ENCODE measurements around the gene RASSF8. TPM values are rescaled to one million over a fixed set of nuclear protein-coding genes. Genes with fewer than 3 reads are reported as not detected.

RASSF8 gene
- polyA plus RNA-seq, 3 donors: 0.08 to 0.39 TPM; not detected in 1

DNA sequence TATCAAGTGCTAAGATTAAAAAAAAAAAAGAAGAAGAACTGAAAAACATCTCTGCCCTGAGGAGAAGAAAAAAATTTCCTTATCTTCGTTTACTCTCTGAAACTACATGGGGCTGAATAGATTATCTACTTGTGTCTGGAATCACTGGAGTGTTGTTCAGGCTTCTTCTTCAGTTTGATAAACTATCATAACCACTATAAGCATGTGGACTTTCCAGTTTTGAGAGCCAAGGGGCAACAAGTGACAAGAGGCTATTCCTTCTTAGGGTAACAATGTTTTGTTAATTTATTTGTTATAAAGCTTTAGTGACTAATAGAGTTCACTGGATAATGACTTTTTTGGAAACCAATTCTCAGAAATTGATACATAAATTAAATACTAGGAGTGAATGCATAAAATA, 19.9 kb upstream of the RASSF8 start:
- Histone ChIP-seq H3K79me2 (ENCODE audit: insufficient read depth, low read length) (no peaks in the 10 kb centered on the region), H3K27ac (ENCODE audit: low read depth in 1 of 2, low read length in 2 of 2) (no peak overlapping the region), H3K4me2 (replicated peaks; ENCODE audit: extremely low read depth, low read length, poor library complexity, severe bottlenecking) (no peak overlapping the region), H3K4me1 (ENCODE audit: control insufficient read depth in 1 of 2, insufficient read depth in 2 of 2, low read length in 2 of 2) (no peaks in the 10 kb centered on the region), H2AFZ (ENCODE audit: insufficient read depth, low read depth, low read length, poor library complexity, severe bottlenecking) (no peak overlapping the region), H3K27me3 (ENCODE audit: control insufficient read depth in 2 of 2, insufficient read depth in 2 of 2, low read length in 2 of 2) (no peaks in the 10 kb centered on the region), H3K4me3 (replicated peaks in 1 of 3; ENCODE audit: low read depth in 2 of 3, low read length in 3 of 3) (no peak overlapping the region), H3K9ac (ENCODE audit: insufficient read depth, low read length, poor library complexity, severe bottlenecking) (no peak overlapping the region), H3K9me3 (replicated peaks in 1 of 2; ENCODE audit: control insufficient read depth in 1 of 2, insufficient read depth in 1 of 2, low read length in 2 of 2) (no peaks in the 10 kb centered on the region), H3K36me3 (replicated peaks in 1 of 2; ENCODE audit: control insufficient read depth in 1 of 2, insufficient read depth in 2 of 2, low read length in 2 of 2) (no peaks in the 10 kb centered on the region), H4K20me1 (ENCODE audit: insufficient read depth, low read length) (no peaks in the 10 kb centered on the region)
- TF ChIP-seq, protein P1, sequence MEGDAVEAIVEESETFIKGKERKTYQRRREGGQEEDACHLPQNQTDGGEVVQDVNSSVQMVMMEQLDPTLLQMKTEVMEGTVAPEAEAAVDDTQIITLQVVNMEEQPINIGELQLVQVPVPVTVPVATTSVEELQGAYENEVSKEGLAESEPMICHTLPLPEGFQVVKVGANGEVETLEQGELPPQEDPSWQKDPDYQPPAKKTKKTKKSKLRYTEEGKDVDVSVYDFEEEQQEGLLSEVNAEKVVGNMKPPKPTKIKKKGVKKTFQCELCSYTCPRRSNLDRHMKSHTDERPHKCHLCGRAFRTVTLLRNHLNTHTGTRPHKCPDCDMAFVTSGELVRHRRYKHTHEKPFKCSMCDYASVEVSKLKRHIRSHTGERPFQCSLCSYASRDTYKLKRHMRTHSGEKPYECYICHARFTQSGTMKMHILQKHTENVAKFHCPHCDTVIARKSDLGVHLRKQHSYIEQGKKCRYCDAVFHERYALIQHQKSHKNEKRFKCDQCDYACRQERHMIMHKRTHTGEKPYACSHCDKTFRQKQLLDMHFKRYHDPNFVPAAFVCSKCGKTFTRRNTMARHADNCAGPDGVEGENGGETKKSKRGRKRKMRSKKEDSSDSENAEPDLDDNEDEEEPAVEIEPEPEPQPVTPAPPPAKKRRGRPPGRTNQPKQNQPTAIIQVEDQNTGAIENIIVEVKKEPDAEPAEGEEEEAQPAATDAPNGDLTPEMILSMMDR (IDR thresholded peaks at IDR 0.05): no peak
- Mint-ChIP-seq H3K36me3 (no peaks in the 10 kb centered on the region), H3K27ac (no peak overlapping the region), H3K27me3 (ENCODE audit: low read depth in 3 of 3) (peaks cover 2 to 9% (median 4%) of the 10 kb centered on the region in 3 donors), H3K9me3 (peaks cover 0 to 2% (median 0%) of the 10 kb centered on the region in 7 donors), H3K4me3 (no peak overlapping the region), H3K4me1 (no peaks in the 10 kb centered on the region)
- DNase-seq: no peak
- WGBS (ENCODE audit: insufficient coverage): no CpG with 5 or more reads among the region's 1 CpG
- intact Hi-C loops (cut with micrococcal nuclease): no loop called here

DNA sequence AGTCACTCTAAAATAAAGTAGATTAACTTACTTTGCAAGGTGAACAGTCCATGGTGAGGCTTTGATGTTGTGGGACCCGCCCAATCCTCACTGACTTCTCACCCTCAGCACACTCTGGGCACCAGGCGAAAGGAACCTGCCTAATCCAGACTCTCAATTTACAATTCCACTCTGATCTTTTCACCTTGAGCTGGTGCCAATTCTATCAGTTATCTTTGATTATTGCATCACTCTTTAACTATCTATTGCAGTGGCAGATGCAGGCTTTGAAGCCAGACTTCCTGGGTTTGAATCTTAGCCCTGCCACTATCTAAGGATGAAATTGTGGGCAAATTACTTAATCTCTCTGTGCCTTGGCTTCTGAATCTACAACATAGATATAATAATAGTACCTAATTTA, 18.9 kb upstream of the RASSF8 start:
- no peaks in the 10 kb centered on the region for H4K20me1 ChIP-seq (ENCODE audit: insufficient read depth, low read length)
- no peak overlapping the region for H3K9ac ChIP-seq (ENCODE audit: insufficient read depth, low read length, poor library complexity, severe bottlenecking)
- no peaks in the 10 kb centered on the region for H3K36me3 Mint-ChIP-seq
- 92% methylated on average over 2 of the region's 2 CpGs for WGBS (ENCODE audit: insufficient coverage)
- H3K36me3 ChIP-seq (replicated peaks in 1 of 2; ENCODE audit: control insufficient read depth in 1 of 2, insufficient read depth in 2 of 2, low read length in 2 of 2): no peaks in the 10 kb centered on the region
- no peaks in the 10 kb centered on the region for H3K27me3 ChIP-seq (ENCODE audit: control insufficient read depth in 2 of 2, insufficient read depth in 2 of 2, low read length in 2 of 2)
- H3K4me1 Mint-ChIP-seq: no peaks in the 10 kb centered on the region
- no peak overlapping the region for H3K4me3 Mint-ChIP-seq
- peaks cover 2 to 7% (median 4%) of the 10 kb centered on the region in 3 donors for H3K27me3 Mint-ChIP-seq (ENCODE audit: low read depth in 3 of 3)
- TF ChIP-seq, protein P1 (IDR thresholded peaks at IDR 0.05): no peak
- H3K4me3 ChIP-seq (replicated peaks in 1 of 3; ENCODE audit: low read depth in 2 of 3, low read length in 3 of 3): no peak overlapping the region
- H3K9me3 ChIP-seq (replicated peaks in 1 of 2; ENCODE audit: control insufficient read depth in 1 of 2, insufficient read depth in 1 of 2, low read length in 2 of 2): no peaks in the 10 kb centered on the region
- no peak overlapping the region for H3K27ac ChIP-seq (ENCODE audit: low read depth in 1 of 2, low read length in 2 of 2)
- no peaks in the 10 kb centered on the region for H3K4me1 ChIP-seq (ENCODE audit: control insufficient read depth in 1 of 2, insufficient read depth in 2 of 2, low read length in 2 of 2)
- no peak overlapping the region for H3K27ac Mint-ChIP-seq
- no peak overlapping the region for H2AFZ ChIP-seq (ENCODE audit: insufficient read depth, low read depth, low read length, poor library complexity, severe bottlenecking)
- no peak for DNase-seq
- H3K4me2 ChIP-seq (replicated peaks; ENCODE audit: extremely low read depth, low read length, poor library complexity, severe bottlenecking): no peak overlapping the region
- H3K9me3 Mint-ChIP-seq: peaks cover 0 to 2% (median 0%) of the 10 kb centered on the region in 7 donors
- no peaks in the 10 kb centered on the region for H3K79me2 ChIP-seq (ENCODE audit: insufficient read depth, low read length)
- intact Hi-C loops (cut with micrococcal nuclease): no loop called here
